HG02884 (cell line): ENCODE data around the gene SHROOM3.

Source experiments
- ATAC-seq: cut with Tn5 transposase; IDR thresholded peaks from one replicate; pipeline ENCODE4 v1.9.1; 2021; ENCODE audit warnings: mild to moderate bottlenecking, moderate library complexity; ENCODE audit not compliant: unreplicated experiment

The SHROOM3 gene

GRCh38 chr4:76614589-76614988 is 179.6 kb downstream of the SHROOM3 start:
- no peak for ATAC-seq

GRCh38 chr4:76615999-76616398 is 181.0 kb downstream of the SHROOM3 start:
- ATAC-seq = no peak

GRCh38 chr4:76616526-76616925 is 181.5 kb downstream of the SHROOM3 start:
- no peak for ATAC-seq

- no peak for ATAC-seq
These were observed 185.9 kb downstream of the SHROOM3 start for GRCh38 chr4:76620723-76621468.

- no peak for ATAC-seq
These were observed 187.1 kb downstream of the SHROOM3 start for GRCh38 chr4:76622126-76622525.

GRCh38 chr4:76622717-76623116 is 187.7 kb downstream of the SHROOM3 start:
- no peak for ATAC-seq

GRCh38 chr4:76623217-76624045 is 188.4 kb downstream of the SHROOM3 start:
- no peak for ATAC-seq

- ATAC-seq = no peak
These were observed 189.2 kb downstream of the SHROOM3 start for GRCh38 chr4:76624241-76624681.

GRCh38 chr4:76624931-76625715 is 190.1 kb downstream of the SHROOM3 start:
- no peak for ATAC-seq

GRCh38 chr4:76626686-76627465 is 191.8 kb downstream of the SHROOM3 start:
- ATAC-seq = no peak

GRCh38 chr4:76628251-76628650 is 193.2 kb downstream of the SHROOM3 start:
- ATAC-seq = no peak

- ATAC-seq = no peak
These were observed 195.7 kb downstream of the SHROOM3 start for GRCh38 chr4:76630741-76631140.

- ATAC-seq = no peak
These were observed 199.2 kb downstream of the SHROOM3 start for GRCh38 chr4:76634220-76634619.

- no peak for ATAC-seq
These were observed 202.8 kb downstream of the SHROOM3 start for GRCh38 chr4:76637712-76638361.

- ATAC-seq = no peak
These were observed 204.3 kb downstream of the SHROOM3 start for GRCh38 chr4:76639288-76639687.

- ATAC-seq = no peak
These were observed 205.4 kb downstream of the SHROOM3 start for GRCh38 chr4:76640353-76640910.

- no peak for ATAC-seq
These were observed 206.3 kb downstream of the SHROOM3 start for GRCh38 chr4:76641351-76641750.

- ATAC-seq = no peak
These were observed 206.7 kb downstream of the SHROOM3 start for GRCh38 chr4:76641758-76642157.

- ATAC-seq = no peak
These were observed 209.9 kb downstream of the SHROOM3 start for GRCh38 chr4:76644831-76645485.
